Activated CD8-positive, alpha-beta memory T cell treated with anti-CD3 and anti-CD28 coated beads, Interleukin-2, amount 50 U/mL, for 1 hour (primary cell): Measurements from ENCODE around the gene EBF4.

Source experiments
- DNase-seq: peaks from one replicate; pipeline ENCODE4 v3.0.0-alpha.2; 2020; ENCODE audit errors: extremely low read depth

EBF4 gene, protein sequence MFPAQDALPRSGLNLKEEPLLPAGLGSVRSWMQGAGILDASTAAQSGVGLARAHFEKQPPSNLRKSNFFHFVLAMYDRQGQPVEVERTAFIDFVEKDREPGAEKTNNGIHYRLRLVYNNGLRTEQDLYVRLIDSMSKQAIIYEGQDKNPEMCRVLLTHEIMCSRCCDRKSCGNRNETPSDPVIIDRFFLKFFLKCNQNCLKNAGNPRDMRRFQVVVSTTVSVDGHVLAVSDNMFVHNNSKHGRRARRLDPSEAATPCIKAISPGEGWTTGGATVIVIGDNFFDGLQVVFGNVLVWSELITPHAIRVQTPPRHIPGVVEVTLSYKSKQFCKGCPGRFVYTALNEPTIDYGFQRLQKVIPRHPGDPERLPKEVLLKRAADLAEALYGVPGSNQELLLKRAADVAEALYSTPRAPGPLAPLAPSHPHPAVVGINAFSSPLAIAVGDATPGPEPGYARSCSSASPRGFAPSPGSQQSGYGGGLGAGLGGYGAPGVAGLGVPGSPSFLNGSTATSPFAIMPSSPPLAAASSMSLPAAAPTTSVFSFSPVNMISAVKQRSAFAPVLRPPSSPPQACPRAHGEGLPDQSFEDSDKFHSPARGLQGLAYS

DNA sequence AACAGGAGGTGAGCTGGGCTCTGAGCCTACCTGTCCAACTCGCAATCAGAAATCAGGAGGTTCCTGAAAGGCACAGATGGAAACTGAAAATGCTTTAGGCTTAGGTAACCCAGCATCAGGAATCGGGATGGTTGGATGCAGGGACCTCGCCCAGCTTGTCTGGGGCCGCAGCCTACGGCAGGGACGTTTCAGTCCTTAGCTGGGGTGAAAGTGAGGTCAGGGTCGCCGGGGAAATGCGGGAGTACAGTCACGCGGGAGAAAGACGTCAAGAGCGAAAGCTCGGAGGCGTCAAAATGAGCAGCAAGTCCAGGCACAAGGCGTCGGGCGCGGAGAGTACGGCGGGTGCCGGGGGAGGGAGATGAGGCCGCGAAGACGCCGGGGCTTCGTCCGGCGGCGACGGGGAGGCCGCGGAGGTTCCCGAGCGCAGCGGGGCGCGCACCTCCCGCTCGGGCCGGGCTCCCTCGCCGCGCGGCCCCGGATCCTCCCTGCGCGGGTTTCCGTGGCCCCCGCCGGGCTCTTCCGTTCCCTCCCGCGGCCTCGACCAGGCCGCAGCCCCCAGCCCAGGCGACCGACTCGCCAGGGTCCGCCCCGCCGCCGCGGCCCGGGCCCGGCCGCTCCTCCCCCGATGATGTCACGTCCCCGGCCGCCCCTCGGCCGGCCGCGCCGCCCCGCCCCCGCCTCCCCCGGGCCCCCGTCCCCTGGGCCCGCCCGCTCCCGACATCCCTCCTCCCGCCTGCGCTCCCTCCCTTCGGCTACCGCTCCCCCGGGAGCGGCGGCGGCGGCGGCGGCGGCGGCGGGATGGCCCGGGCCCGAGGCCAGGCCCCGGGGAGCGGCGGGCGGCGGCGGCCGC lies at the start of gene EBF4:
Gene EBF4, plus strand, starts transcription at position 745 of the 850 bp plus-strand sequence. CDS start 866 bp downstream, outside the sequence.
- DNase-seq, result no peak

DNA sequence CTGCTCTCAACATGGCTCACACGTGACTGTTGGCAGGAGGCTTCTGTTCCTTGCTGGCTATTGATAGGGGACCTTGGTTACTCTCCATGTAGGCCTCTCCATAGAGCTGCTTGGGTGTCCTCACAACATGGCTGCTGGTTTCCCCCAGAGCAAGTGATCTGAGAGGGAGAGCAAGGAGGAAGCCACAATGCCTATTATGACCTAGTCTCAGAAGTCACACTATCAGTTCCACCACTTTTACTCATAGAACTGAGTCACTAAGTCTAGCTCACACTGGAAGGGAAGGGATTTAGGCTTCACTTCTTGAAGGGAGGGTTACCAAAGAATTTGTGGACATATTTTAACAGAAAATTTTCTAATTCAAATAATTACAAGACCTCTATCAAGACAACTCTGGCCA lies 48.9 kb upstream of the EBF4 start:
- no peak for DNase-seq

DNA sequence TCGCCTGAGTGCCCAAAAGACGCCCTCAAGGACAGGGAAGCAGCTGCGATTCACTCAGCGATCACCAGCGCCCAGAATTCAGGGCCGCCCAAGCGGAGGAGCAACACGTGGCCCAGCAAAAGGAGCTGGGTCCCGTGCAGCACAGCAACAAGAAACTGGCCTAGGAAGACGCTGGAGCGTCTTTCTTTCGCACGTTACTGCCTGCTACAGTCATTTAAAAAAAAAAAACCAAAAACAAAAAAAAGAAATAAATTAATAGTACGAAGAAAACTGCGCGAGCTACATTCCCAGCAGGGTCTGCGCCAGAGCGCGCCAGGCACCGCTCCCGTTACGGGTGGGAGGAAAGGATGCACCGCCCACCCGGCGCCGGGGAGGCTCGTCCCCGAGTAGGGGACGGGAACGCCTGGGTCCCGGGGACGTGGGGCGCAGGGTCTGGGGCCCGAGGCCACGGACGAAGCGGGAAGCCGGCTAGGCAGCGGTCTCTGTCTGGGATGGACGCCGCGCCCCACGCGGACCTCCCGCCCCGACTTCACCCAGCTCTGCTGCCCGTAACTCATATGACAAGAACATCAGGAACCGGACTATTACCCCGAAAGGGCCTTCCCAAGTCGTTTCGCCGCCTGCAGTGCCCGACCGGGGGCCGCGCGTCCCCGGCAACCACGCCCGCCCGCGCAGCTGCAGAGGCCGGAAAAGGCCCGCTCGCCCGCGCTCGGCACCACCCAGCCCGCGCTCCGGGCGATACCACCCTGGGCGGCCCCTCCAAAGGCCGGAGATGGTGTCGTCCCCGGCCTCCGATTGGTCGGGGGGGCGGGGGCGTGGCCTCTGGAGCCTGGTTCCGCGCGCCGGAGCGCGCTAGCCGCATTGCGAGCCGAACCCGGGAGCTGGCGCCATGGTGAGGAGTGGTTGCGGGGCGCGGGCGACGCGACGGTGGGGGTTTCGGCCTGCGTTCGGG lies 40.5 kb upstream of the EBF4 start, which contains the start of gene NOP56:
Gene NOP56, plus strand, starts transcription at position 861 of the 952 bp plus-strand sequence. Its CDS starts 29 bp downstream, at position 890.
- DNase-seq, result peak; percentile 62

DNA sequence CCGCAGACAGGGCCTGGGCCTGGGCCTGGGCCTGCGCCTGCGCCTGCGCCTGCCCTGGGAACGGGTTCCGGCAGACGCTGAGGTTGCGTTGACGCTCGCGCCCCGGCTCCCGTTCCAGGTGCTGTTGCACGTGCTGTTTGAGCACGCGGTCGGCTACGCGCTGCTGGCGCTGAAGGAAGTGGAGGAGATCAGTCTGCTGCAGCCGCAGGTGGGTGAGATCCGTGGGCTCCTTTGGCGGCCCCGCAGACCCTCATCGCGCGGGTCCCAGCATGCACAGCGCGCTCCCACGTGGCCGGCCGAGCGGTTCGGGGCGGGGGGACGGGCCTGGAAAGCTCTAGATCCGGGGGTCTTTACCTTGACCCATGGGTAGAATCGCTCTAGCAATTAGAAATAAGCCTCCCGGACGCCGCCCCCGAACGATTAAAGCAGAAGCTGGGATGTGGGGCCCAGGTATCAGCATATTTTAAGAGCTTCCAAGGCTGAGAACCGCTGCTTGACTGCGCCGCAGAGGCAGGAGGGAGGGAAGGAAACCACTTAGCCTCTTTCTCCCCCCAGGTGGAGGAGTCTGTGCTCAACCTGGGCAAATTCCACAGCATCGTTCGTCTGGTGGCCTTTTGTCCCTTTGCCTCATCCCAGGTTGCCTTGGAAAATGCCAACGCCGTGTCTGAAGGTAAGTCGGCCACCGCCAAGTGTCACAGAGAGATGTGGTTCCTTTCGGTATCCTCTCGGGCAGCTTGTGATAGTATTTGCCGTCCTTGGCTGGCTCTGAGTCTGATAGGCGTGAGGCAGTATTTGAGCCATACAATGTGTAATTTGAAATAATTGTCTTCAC lies 39.6 kb upstream of the EBF4 start:
- DNase-seq, result no peak

DNA sequence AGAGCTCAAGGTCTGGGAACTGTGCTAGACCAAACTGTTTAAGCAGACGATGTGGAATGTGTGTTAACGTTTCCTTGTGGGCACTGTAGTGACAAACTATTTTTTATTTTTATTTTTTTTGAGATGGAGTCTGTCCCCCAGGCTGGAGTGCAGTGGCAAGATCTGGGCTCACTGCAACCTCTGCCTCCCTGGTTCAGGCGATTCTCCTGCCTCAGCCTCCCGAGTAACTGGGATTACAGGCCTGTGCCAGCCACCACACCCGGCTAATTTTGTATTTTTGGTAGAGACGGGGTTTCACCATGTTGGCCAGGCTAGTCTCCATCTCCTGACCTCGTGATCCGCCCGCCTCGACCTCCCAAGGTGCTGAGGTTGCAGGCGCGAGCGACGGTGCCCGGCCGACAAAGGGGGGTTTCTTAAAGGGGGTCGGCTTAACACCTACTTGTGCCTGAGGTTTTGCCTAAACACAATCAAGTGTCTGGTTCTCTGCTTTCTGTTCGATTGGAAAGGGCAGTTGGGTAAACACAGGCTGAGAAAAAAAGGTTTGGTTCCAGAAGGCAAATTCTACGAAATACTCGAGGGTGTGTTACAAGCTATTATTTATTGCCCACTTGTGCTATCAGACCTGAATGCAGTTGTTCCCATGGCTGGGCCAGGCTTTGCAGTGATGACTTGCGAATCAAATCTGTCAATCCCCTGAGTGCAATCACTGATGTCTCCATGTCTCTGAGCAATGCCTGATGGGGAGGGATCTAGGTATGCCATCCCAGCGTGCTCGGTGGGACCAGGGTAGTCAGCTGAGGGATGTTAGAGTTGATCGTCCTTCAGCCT lies 38.8 kb upstream of the EBF4 start:
- no peak for DNase-seq

DNA sequence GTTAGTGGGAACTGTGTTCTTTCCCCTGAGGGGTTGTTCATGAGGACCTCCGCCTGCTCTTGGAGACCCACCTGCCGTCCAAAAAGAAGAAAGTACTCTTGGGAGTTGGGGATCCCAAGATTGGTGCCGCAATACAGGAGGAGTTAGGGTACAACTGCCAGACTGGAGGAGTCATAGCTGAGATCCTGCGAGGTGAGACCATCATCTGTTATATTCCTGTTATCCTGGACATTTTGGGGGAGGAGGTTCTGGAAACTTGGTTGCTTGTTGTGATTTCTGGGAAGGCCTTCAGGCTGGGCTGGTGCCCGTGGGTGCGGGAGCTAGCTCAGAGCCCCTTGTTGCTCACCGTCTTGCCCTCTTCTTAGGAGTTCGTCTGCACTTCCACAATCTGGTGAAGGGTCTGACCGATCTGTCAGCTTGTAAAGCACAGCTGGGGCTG lies 38.2 kb upstream of the EBF4 start:
- no peak for DNase-seq

DNA sequence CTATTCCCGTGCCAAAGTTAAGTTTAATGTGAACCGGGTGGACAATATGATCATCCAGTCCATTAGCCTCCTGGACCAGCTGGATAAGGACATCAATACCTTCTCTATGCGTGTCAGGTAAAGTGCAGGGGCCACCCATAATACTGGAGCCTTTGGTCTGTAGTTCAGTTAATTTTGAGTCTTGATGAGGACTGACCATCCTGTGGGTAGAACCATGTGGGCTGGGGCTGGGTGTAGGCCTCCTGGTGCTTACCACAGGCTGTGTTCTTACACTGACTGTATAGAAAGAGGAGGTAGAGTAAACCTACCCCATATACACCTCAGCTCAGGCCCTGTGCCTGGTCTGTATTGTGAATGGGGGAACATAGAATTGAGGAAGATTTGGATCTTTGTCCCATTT lies 37.7 kb upstream of the EBF4 start:
- no peak for DNase-seq

DNA sequence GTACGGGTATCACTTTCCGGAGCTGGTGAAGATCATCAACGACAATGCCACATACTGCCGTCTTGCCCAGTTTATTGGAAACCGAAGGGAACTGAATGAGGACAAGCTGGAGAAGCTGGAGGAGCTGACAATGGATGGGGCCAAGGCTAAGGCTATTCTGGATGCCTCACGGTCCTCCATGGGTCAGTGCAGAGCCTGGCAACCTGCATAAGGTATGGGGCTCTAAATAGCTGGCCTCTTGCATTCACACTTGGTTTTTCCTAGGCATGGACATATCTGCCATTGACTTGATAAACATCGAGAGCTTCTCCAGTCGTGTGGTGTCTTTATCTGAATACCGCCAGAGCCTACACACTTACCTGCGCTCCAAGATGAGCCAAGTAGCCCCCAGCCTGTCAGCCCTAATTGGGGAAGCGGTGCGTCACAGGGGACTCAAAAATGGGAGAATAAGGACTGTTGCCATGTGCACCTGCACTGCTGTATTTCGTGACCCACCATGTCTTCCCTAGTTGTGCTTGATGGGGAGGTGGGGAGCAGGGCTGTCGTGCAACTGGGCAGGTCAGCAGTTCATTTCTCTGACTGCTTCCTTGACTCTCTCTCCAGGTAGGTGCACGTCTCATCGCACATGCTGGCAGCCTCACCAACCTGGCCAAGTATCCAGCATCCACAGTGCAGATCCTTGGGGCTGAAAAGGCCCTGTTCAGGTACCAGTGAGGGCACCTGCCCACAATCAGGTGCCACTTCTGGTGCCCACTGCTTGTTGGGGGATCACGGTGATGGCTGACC lies 37.1 kb upstream of the EBF4 start:
- no peak for DNase-seq

DNA sequence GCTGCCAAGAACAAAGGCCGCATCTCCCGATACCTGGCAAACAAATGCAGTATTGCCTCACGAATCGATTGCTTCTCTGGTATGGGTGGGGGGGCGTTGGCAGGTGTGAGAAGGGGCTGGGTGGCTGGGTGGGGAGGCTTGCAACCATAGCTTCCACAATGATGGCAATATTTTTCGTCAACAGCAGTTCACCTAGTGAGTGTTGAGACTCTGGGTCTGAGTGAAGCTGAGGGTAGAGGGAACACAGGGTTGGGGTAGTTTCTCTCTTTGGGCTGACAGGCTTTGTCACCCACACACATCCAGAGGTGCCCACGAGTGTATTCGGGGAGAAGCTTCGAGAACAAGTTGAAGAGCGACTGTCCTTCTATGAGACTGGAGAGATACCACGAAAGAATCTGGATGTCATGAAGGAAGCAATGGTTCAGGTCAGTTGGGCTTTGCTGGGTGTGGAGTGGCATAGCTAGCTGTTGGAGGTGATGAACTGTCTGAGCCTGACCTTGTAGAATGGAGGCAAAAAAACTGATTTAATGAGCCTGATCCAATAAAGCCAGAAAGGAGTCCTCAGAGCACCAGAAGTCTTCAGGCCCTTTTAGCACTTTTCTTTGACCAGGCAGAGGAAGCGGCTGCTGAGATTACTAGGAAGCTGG lies 36.0 kb upstream of the EBF4 start:
- DNase-seq, result no peak

DNA sequence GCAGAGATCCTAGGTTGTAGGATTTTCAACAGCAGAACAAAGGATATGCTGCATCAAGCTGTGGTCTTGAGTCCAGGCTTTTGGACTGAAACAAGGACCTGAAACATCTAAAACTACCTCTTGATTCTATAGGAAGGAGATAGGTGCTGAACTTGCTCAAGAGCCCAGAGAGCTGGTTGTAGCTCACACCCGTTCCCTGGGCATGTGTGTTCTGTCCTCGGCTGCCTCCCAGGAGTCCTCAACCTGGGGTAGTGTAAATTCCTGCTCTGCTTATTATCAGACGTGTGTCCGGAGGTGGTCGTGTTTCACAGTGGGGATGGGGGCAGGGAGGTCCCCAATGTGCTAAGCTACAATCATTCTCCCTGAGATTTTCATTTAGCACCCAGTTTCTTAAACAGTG lies 35.3 kb upstream of the EBF4 start:
- no peak for DNase-seq

DNA sequence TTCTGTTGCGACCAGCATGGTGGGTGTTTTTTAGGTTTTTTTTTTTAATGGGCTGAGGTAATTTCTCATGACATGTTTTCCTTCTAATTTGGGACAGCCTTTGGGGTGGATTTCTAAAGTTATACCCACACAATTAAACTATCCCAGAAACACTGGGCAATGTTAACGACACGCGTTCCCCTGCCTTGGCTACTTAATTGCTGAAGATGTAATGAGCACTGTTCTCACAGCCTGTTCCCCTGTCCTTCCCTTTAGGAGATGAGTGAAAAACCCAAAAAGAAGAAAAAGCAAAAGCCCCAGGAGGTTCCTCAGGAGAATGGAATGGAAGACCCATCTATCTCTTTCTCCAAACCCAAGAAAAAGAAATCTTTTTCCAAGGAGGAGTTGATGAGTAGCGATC lies 34.9 kb upstream of the EBF4 start:
- no peak for DNase-seq

DNA sequence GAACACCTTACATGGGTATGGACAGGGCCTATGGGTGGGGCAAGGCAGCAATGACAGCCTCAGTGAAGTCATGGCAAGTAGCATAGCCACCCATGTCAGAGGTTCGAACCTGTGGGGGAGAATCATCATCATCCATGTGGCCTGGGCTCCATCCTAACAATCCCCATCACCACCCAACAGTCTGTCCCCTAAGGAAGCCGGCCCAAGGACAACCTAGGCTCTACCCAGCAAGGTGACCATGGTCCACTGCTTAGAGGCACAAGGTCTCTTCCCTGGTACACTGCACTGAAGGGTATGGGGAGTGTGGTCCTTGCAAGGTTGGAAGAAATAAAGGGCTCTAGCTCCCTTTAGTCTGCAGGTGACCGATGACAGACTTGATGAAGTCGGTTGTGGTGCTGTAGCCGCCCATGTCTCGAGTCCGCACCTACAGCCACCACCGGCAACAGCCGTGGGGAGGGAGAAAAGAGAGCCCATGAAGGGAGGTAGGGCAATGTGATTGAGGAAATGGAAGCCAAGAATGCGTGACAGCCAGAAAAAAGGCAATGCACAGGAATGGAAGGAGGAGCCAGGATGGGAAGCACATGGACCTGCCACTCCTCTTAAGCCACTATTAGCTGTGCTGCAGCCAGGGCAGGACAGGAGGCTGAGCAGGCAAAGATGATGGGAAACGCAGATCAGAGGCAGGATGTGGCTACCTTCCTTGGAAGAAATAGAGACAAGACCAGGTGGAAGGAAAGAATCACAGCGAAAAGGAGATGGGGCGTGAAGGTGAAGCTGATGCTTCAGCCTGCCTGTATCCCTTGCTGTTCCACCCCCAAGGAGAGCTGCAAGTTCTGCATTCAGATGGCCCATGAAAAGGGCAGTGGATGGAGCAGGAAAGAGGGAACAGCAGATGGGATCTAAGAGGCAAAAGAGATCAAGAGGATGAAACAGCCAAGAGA lies 33.9 kb upstream of the EBF4 start:
- no peak for DNase-seq

DNA sequence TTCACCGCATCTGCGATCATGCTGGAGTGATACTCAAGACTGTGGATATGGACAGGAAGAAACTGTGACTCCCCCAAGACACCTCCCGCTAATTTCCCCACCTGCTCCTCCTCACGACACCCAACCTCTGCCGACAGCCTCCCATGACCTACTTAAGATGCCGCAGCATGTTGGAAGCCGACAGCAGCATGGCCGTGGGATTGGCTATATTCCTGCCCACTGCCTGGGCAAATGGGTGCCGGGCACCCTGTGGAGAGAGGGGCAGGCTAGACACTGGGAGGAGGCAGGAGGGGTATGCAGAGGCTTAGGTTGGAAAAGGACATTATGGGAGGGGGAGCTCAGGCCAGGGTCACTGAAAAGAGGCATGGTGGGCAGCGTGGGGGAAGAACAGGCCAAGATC lies 33.0 kb upstream of the EBF4 start:
- DNase-seq, result no peak

DNA sequence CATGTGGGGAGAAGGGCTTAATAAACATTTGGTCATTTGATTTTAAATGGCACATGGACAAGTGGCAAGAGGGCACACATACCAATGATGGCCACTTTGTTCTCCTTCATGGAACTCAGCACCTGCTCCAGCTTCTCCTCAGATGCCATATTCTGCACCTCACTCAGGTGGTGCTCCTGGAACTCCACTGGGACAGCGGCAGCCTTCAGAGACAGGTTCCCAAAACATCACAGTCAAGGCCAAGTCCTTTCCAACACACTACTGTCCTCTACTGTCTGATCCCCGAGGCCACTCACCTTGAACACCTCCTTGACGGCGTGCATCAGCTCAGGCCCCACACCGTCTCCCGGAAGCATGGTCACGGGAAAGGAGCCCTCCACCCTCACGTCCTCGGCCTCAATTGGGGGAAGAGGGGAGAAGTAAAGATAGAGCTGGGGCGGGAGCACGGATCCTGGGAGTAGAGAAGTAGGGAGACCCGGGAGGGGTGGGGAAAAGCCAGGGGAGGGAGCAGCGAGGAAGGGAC lies 29.2 kb upstream of the EBF4 start:
- no peak for DNase-seq

DNA sequence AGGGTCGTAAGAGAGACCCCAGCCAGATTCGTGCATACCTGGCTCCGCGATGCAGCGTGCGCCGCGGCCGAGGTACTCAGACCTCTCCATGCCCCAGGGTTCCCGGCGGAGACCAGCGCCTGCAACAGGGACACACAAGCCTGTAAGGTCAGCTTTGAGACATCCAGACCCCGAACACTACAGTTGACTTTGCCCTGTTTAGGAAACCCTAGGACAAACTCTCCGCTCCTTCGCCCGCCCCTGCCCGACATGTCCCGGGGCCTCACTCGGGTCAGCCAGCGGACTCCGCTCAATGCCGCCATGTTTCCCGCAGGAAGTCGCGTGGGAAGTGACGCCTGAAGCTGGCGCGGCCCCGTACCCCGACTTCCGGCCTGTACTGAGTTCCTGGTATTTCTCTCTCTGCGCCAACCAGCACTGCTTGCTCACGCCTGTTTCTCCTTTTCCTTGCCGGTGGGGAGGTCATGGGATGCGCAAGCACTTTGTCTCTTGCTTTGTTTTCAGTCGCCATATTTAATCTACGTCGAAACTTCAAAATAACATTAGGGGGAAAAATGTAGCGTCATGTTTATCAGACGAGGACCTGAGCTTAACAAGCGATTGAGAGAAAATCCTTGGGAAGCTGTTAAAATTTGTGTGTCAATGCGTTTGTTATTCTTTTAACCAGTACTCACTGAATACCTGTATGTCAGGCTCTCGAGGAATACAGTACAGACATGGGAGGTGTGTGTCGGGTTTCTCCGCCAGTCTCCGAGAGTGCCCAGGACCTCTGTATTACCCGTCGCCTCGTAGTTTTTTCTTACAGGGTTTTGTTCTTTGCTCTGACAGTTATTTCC lies 28.5 kb upstream of the EBF4 start, which contains the start of gene IDH3B:
Gene IDH3B, minus strand, starts transcription at position 330 of the 833 bp plus-strand sequence. Its CDS starts 28 bp downstream, at position 302.
- DNase-seq, result peak; percentile 77

DNA sequence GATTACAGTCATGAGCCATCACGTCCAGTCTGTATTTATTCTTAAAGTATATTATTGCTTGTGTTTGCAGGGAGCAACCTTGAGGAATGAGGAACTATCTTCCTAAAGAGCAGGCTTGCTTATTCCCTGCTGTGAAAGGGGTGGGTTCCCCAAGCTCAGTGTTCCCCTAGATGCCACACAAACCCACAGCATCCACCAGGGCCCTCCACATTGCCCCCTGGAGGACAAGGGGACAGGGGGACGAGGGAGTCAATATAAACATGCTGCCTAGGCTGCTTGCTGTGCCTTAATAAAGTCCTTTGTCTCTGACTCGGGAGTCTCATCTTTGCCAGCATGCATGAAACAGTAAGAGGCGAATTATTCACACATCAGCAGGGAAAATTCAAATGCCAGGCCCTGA lies 20.6 kb upstream of the EBF4 start:
- DNase-seq, result no peak
